GM23338 (cell line): ENCODE results near the gene DAB2. TPM values are rescaled to one million over a fixed set of nuclear protein-coding genes. Genes with fewer than 3 reads are reported as not detected.

Source experiments
- ATAC-seq: fragments of 200-7000 bp; cut with Tn5 transposase; 3 replicates; pipeline ENCODE4 v1.9.1; 2020
- DNase-seq: peaks from one replicate; pipeline ENCODE4 v3.0.0-alpha.2; 2015; ENCODE audit warnings: low spot score
- H2AFZ ChIP-seq: fragments of 200-600 bp; sonication (generic); 2 replicates; pipeline ENCODE4 v1.8.0; 2016; ENCODE audit warnings: antibody characterized with exemption, mild to moderate bottlenecking, moderate library complexity
- H3F3A ChIP-seq: fragments of 200-600 bp; sonication (generic); replicated peaks from 2 replicates; pipeline ENCODE4 v1.8.0; 2017; ENCODE audit warnings: antibody characterized with exemption, mixed run types, low read depth
- H3K27ac ChIP-seq: fragments of 200-600 bp; sonication (generic); 2 replicates; pipeline ENCODE4 v1.6.1; 2016; ENCODE audit warnings: low read depth
- H3K27me3 ChIP-seq: fragments of 200-600 bp; sonication (generic); 2 replicates; pipeline ENCODE4 v1.8.0; 2016; ENCODE audit warnings: mild to moderate bottlenecking, mixed run types, moderate library complexity; ENCODE audit not compliant: insufficient read depth
- H3K36me3 ChIP-seq: fragments of 200-600 bp; sonication (generic); 2 replicates; pipeline ENCODE4 v1.8.0; 2016; ENCODE audit warnings: mild to moderate bottlenecking; ENCODE audit not compliant: insufficient read depth
- H3K4me1 ChIP-seq: fragments of 200-600 bp; sonication (generic); 2 replicates; pipeline ENCODE4 v1.8.0; 2016; ENCODE audit warnings: mild to moderate bottlenecking, moderate library complexity; ENCODE audit not compliant: insufficient read depth
- H3K4me2 ChIP-seq: fragments of 200-600 bp; sonication (generic); 2 replicates; pipeline ENCODE4 v1.7.1; 2017; ENCODE audit warnings: mixed run types
- H3K4me3 ChIP-seq: fragments of 200-600 bp; sonication (generic); 2 replicates; pipeline ENCODE4 v1.6.1; 2016; ENCODE audit warnings: mixed run types
- H3K79me2 ChIP-seq: fragments of 200-600 bp; sonication (generic); replicated peaks from 2 replicates; pipeline ENCODE4 v1.8.0; 2017; ENCODE audit warnings: mild to moderate bottlenecking; ENCODE audit not compliant: insufficient read depth
- H3K9me2 ChIP-seq: fragments of 200-600 bp; sonication (generic); 2 replicates; pipeline ENCODE4 v1.8.0; 2017; ENCODE audit not compliant: insufficient read depth
- H4K20me1 ChIP-seq: fragments of 200-600 bp; sonication (generic); replicated peaks from 2 replicates; pipeline ENCODE4 v1.8.0; 2017; ENCODE audit warnings: mild to moderate bottlenecking; ENCODE audit not compliant: insufficient read depth
- H3K27ac Mint-ChIP-seq: 2 replicates; pipeline ENCODE4 v1.8.0; 2020; ENCODE audit warnings: inconsistent platforms, mild to moderate bottlenecking, moderate library complexity, mixed read lengths
- H3K27me3 Mint-ChIP-seq: 3 replicates; pipeline ENCODE4 v1.8.0; 2022; ENCODE audit warnings: low read depth, mild to moderate bottlenecking, moderate library complexity, mixed read lengths, inconsistent platforms; ENCODE audit not compliant: insufficient read depth, poor library complexity
- H3K36me3 Mint-ChIP-seq: 3 replicates; pipeline ENCODE4 v1.8.0; 2021; ENCODE audit warnings: low read depth, mild to moderate bottlenecking, inconsistent platforms, moderate library complexity, mixed read lengths
- H3K4me1 Mint-ChIP-seq: 3 replicates; pipeline ENCODE4 v1.8.0; 2020; ENCODE audit warnings: mild to moderate bottlenecking, inconsistent platforms, mixed read lengths
- H3K4me3 Mint-ChIP-seq: 3 replicates; pipeline ENCODE4 v1.8.0; 2021; ENCODE audit warnings: moderate library complexity, mild to moderate bottlenecking, inconsistent platforms, mixed read lengths
- H3K9me3 Mint-ChIP-seq: 3 replicates; pipeline ENCODE4 v1.8.0; 2020; ENCODE audit warnings: moderate library complexity, mild to moderate bottlenecking, inconsistent platforms, mixed read lengths
- CREB1 ChIP-seq: fragments of 250-450 bp; sonication (Bioruptor Pico); IDR thresholded peaks from 2 replicates; pipeline ENCODE4 v1.5.0; 2020; ENCODE audit warnings: low read depth, mild to moderate bottlenecking, moderate library complexity
- EZH2 ChIP-seq: fragments of 200-600 bp; sonication (generic); IDR thresholded peaks from one replicate; pipeline ENCODE4 v1.8.0; 2017; ENCODE audit warnings: antibody characterized with exemption, mild to moderate bottlenecking, low read depth; ENCODE audit not compliant: unreplicated experiment
- EZH2phosphoT487 ChIP-seq: fragments of 200-600 bp; sonication (generic); IDR thresholded peaks from one replicate; pipeline ENCODE4 v1.8.1; 2018; ENCODE audit warnings: antibody characterized with exemption; ENCODE audit not compliant: unreplicated experiment
- JUNB ChIP-seq: IDR thresholded peaks from one replicate; pipeline ENCODE4 v1.6.1; 2016; ENCODE audit warnings: antibody characterized with exemption; ENCODE audit not compliant: unreplicated experiment
- NANOG ChIP-seq: IDR thresholded peaks from 2 replicates; pipeline ENCODE4 v1.6.1; 2016; ENCODE audit warnings: antibody characterized with exemption, borderline replicate concordance
- POLR2AphosphoS5 ChIP-seq: IDR thresholded peaks from 2 replicates; pipeline ENCODE4 v1.6.1; 2016; ENCODE audit warnings: antibody characterized with exemption, low read depth
- STAT1 ChIP-seq: IDR thresholded peaks from one replicate; pipeline ENCODE4 v1.6.1; 2016; ENCODE audit warnings: antibody characterized with exemption; ENCODE audit not compliant: unreplicated experiment
- ZNF114 ChIP-seq: fragments of 250-450 bp; sonication (Bioruptor Pico); IDR thresholded peaks from 2 replicates; pipeline ENCODE4 v1.5.0; 2020; ENCODE audit warnings: mild to moderate bottlenecking, moderate library complexity
- ZNF331 ChIP-seq: fragments of 250-450 bp; sonication (Bioruptor Pico); IDR thresholded peaks from 2 replicates; pipeline ENCODE4 v1.5.0; 2020; ENCODE audit warnings: low read depth, mild to moderate bottlenecking, moderate library complexity
- polyA plus RNA-seq: library from polyadenylated mRNA; unstranded; fragments of >200 nt; fragmentation: Nextera tagmentation; extraction: Ambion mirVana; gene quantifications from 2 replicates; pipeline ENCODE4 v1.2.1, GENCODE V29; 2016
- total RNA-seq: library from RNA; depleted of rRNA; stranded (reverse); fragments of >200 nt; shearing (Covaris generic); gene quantifications from 2 replicates; pipeline ENCODE4 v1.2.3, GENCODE V29; 2014
- TF ChIP-seq, protein P1 (sequence below): fragments of 250-450 bp; sonication (Bioruptor Pico); IDR thresholded peaks from 2 replicates; pipeline ENCODE4 v1.5.0; 2020; ENCODE audit warnings: mild to moderate bottlenecking, moderate library complexity
- TF ChIP-seq, protein P2 (sequence below), 2 experiments: fragments of 200-600 bp in 1 of 2; sonication (generic) in 1 of 2; conservative IDR thresholded peaks; 2 replicates each; pipeline versions ENCODE4 v1.5.1 to v1.6.1; 2016 to 2017; ENCODE audit warnings: antibody characterized with exemption in 2 of 2, low read depth in 2 of 2, mild to moderate bottlenecking in 2 of 2, moderate library complexity in 1 of 2
- TF ChIP-seq, protein P3 (sequence below): IDR thresholded peaks from 2 replicates; pipeline ENCODE4 v1.6.1; 2016; ENCODE audit warnings: antibody characterized with exemption

DAB2 gene
- total and polyA plus RNA-seq, 2 experiments from 2014 or later, result 6.4 to 8.4 TPM

DNA sequence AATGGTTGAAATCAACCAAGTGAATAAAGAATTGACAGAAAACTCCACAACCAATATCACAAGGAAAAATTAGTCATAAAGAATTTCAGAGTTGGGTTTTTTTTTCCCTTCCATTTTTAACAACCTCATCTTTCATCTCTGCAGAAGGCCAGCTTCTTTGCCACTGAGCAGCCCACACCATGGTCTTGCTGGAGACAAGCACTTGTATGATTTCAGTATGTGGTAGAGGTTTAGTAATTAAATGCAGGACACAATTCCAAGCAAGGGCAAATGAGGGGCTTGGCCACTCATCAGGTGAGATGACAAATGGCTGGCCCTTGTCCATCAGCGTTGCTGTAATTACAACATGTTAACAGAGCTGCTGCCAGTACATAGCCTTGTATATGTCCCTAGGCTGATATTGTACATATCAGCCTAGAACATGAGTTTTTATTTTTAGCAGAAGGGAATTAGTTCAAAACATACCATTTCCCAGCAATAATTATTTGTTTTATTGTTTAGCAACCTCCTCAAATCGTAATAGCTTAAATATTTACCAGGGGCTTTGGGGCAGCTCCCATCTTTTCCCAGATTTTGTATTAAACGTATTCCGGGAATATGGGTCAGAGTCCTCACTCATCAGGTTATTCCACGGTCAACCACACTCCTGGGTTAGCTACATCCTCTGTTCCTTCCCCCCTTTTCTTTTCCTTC, 55.5 kb downstream of the DAB2 start (continued):
- no peak for TF ChIP-seq CREB1
- TF ChIP-seq POLR2AphosphoS5, result no peak

DNA sequence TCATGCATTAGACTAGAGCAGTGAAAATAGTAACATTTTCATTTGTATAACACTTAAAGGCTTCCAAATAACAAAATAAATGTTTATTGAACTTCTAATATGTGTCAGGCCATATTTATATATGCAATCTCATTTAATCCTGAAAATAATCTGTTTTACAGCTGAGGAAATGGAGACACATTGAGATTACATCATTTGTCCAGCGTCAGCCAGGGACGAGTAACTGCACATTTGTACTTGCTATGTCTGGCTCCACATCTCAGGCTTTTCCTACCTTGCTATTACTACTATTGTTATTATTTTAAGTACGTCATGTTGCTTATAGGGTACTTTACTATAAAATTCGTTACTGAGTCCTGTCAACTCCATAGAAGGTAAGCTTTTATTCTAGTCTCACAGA, 56.7 kb downstream of the DAB2 start:
- no peak overlapping the region for H3K27ac Mint-ChIP-seq
- H3K27ac ChIP-seq, result no peak overlapping the region
- H2AFZ ChIP-seq, result no peak overlapping the region
- no peaks in the 10 kb centered on the region for H3K79me2 ChIP-seq
- no peaks in the 10 kb centered on the region for H4K20me1 ChIP-seq
- H3K27me3 ChIP-seq, result no peaks in the 10 kb centered on the region
- peaks cover 6% of the 10 kb centered on the region; the same call in 1 of the 2 replicates for H3K4me1 ChIP-seq
- no peaks in the 10 kb centered on the region for H3K9me3 Mint-ChIP-seq
- no peak overlapping the region for H3K4me3 ChIP-seq
- TF ChIP-seq, protein P1, sequence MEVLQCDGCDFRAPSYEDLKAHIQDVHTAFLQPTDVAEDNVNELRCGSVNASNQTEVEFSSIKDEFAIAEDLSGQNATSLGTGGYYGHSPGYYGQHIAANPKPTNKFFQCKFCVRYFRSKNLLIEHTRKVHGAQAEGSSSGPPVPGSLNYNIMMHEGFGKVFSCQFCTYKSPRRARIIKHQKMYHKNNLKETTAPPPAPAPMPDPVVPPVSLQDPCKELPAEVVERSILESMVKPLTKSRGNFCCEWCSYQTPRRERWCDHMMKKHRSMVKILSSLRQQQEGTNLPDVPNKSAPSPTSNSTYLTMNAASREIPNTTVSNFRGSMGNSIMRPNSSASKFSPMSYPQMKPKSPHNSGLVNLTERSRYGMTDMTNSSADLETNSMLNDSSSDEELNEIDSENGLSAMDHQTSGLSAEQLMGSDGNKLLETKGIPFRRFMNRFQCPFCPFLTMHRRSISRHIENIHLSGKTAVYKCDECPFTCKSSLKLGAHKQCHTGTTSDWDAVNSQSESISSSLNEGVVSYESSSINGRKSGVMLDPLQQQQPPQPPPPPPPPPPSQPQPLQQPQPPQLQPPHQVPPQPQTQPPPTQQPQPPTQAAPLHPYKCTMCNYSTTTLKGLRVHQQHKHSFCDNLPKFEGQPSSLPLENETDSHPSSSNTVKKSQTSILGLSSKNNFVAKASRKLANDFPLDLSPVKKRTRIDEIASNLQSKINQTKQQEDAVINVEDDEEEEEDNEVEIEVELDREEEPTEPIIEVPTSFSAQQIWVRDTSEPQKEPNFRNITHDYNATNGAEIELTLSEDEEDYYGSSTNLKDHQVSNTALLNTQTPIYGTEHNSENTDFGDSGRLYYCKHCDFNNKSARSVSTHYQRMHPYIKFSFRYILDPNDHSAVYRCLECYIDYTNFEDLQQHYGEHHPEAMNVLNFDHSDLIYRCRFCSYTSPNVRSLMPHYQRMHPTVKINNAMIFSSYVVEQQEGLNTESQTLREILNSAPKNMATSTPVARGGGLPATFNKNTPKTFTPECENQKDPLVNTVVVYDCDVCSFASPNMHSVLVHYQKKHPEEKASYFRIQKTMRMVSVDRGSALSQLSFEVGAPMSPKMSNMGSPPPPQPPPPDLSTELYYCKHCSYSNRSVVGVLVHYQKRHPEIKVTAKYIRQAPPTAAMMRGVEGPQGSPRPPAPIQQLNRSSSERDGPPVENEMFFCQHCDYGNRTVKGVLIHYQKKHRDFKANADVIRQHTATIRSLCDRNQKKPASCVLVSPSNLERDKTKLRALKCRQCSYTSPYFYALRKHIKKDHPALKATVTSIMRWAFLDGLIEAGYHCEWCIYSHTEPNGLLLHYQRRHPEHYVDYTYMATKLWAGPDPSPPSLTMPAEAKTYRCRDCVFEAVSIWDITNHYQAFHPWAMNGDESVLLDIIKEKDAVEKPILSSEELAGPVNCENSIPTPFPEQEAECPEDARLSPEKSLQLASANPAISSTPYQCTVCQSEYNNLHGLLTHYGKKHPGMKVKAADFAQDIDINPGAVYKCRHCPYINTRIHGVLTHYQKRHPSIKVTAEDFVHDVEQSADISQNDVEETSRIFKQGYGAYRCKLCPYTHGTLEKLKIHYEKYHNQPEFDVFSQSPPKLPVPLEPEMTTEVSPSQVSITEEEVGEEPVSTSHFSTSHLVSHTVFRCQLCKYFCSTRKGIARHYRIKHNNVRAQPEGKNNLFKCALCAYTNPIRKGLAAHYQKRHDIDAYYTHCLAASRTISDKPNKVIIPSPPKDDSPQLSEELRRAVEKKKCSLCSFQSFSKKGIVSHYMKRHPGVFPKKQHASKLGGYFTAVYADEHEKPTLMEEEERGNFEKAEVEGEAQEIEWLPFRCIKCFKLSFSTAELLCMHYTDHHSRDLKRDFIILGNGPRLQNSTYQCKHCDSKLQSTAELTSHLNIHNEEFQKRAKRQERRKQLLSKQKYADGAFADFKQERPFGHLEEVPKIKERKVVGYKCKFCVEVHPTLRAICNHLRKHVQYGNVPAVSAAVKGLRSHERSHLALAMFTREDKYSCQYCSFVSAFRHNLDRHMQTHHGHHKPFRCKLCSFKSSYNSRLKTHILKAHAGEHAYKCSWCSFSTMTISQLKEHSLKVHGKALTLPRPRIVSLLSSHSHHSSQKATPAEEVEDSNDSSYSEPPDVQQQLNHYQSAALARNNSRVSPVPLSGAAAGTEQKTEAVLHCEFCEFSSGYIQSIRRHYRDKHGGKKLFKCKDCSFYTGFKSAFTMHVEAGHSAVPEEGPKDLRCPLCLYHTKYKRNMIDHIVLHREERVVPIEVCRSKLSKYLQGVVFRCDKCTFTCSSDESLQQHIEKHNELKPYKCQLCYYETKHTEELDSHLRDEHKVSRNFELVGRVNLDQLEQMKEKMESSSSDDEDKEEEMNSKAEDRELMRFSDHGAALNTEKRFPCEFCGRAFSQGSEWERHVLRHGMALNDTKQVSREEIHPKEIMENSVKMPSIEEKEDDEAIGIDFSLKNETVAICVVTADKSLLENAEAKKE (CRISPR knock-in tag), result no peak
- TF ChIP-seq POLR2AphosphoS5 (no peak), STAT1 (no peak), EZH2phosphoT487 (no peak), NANOG (no peak), JUNB (no peak), ZNF114 (CRISPR knock-in tag) (no peak), ZNF331 (CRISPR knock-in tag) (no peak), EZH2 (no peak)
- TF ChIP-seq, protein P2, sequence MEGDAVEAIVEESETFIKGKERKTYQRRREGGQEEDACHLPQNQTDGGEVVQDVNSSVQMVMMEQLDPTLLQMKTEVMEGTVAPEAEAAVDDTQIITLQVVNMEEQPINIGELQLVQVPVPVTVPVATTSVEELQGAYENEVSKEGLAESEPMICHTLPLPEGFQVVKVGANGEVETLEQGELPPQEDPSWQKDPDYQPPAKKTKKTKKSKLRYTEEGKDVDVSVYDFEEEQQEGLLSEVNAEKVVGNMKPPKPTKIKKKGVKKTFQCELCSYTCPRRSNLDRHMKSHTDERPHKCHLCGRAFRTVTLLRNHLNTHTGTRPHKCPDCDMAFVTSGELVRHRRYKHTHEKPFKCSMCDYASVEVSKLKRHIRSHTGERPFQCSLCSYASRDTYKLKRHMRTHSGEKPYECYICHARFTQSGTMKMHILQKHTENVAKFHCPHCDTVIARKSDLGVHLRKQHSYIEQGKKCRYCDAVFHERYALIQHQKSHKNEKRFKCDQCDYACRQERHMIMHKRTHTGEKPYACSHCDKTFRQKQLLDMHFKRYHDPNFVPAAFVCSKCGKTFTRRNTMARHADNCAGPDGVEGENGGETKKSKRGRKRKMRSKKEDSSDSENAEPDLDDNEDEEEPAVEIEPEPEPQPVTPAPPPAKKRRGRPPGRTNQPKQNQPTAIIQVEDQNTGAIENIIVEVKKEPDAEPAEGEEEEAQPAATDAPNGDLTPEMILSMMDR (conservative IDR thresholded peaks at IDR 0.05; ENCODE audit: low read depth in 2 of 2), result no peak
- TF ChIP-seq, protein P3, sequence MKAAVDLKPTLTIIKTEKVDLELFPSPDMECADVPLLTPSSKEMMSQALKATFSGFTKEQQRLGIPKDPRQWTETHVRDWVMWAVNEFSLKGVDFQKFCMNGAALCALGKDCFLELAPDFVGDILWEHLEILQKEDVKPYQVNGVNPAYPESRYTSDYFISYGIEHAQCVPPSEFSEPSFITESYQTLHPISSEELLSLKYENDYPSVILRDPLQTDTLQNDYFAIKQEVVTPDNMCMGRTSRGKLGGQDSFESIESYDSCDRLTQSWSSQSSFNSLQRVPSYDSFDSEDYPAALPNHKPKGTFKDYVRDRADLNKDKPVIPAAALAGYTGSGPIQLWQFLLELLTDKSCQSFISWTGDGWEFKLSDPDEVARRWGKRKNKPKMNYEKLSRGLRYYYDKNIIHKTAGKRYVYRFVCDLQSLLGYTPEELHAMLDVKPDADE, result no peak
- peaks cover 5% of the 10 kb centered on the region for H3K27me3 Mint-ChIP-seq
- peaks cover 17% of the 10 kb centered on the region for H3K4me1 Mint-ChIP-seq
- H3K4me2 ChIP-seq, result no peak overlapping the region
- H3K36me3 Mint-ChIP-seq, result no peaks in the 10 kb centered on the region
- DNase-seq (no peak), ATAC-seq (no peak)
- H3K4me3 Mint-ChIP-seq, result no peak overlapping the region
- no peaks in the 10 kb centered on the region for H3K36me3 ChIP-seq
- H3F3A ChIP-seq, result no peaks in the 10 kb centered on the region
- H3K9me2 ChIP-seq, result 0 out of 2 replicates have a peak, but pooled peaks cover 3% of the 10 kb centered on the region
